ENCODE data around the gene EEPD1. TPM values are rescaled to one million over a fixed set of nuclear protein-coding genes. Genes with fewer than 3 reads are reported as not detected.
A peak's percentile ranks its signal among the peaks of the same experiment; 100 is the strongest.

Gene EEPD1
- total and polyA plus RNA-seq, 7 experiments from 2014 or later: 2.2 to 15.8 (median 11.3) TPM

- Mint-ChIP-seq H3K27me3 (peaks cover 0 to 3% (median 0%) of the 10 kb centered on the region in 5 donors), H3K4me3 (peak overlapping the region in 4 of 10 donors; percentile 9 to 94 (median 27)), H3K9me3 (no peaks in the 10 kb centered on the region), H3K27ac (peak overlapping the region in 6 of 9 donors; percentile 48 to 100 (median 98)), H3K4me1 (peaks cover 47 to 68% (median 62%) of the 10 kb centered on the region in 7 donors), H3K36me3 (peaks cover 0 to 4% (median 0%) of the 10 kb centered on the region in 5 donors)
- Histone ChIP-seq H3K27me3 (ENCODE audit: control insufficient read depth in 2 of 2, insufficient read depth in 2 of 2, low read length in 2 of 2) (no peaks in the 10 kb centered on the region), H3K9me3 (ENCODE audit: control insufficient read depth in 2 of 3, low read length in 3 of 3) (no peaks in the 10 kb centered on the region), H3K36me3 (ENCODE audit: control insufficient read depth in 2 of 3, insufficient read depth in 3 of 3, low read length in 3 of 3) (no peaks in the 10 kb centered on the region), H3K4me1 (ENCODE audit: control insufficient read depth in 2 of 2, insufficient read depth in 2 of 2, low read length in 2 of 2) (peaks cover 43 to 56% of the 10 kb centered on the region in 2 donors), H3K4me3 (ENCODE audit: low read length) (no peak overlapping the region), H3K27ac (ENCODE audit: low read depth, low read length) (no peak overlapping the region)
- ATAC-seq: no peak
- POLR2A ChIA-PET: interaction anchor here (1.1 to 4.2 kb wide), 4 partner anchors 9 to 484 kb away, joined by 4 to 17 read pairs (median 10); partner anchors contain the start of gene SEPTIN7
- intact Hi-C loops (cut with micrococcal nuclease): loop anchor here (5.0 to 10.0 kb wide), 2 partner anchors 560 to 578 kb away; no protein-coding TSS in a partner anchor
- CTCF ChIA-PET: interaction anchor here (0.8 to 1.0 kb wide), 2 partner anchors 15 to 32 kb away, joined by 3 to 5 read pairs; no protein-coding TSS in a partner anchor
- no peak for DNase-seq
Measured at GRCh38 chr7:36285276-36285675, 132.2 kb downstream of the EEPD1 start.

GRCh38 chr7:36286226-36286625 is 133.2 kb downstream of the EEPD1 start:
- Histone ChIP-seq H3K27ac (ENCODE audit: low read depth, low read length) (peak overlapping the region; percentile 75), H3K9me3 (ENCODE audit: control insufficient read depth in 2 of 3, low read length in 3 of 3) (no peaks in the 10 kb centered on the region)

GRCh38 chr7:36286688-36287087 is 133.6 kb downstream of the EEPD1 start:
- intact Hi-C loops (cut with micrococcal nuclease): loop anchor here (1.0 to 10.0 kb wide), 7 partner anchors 80 to 1250 kb away; partner anchors contain the start of genes EEPD1 (in 2 of the 2), DPY19L1 (in 1 of the 2) and SEPTIN7 (in 1 of the 2)
- CTCF ChIA-PET: interaction anchor here (1.0 to 9.6 kb wide), 3 partner anchors 14 to 305 kb away, joined by 3 to 139 read pairs (median 5); no protein-coding TSS in a partner anchor
- H3K9me3 ChIP-seq (ENCODE audit: control insufficient read depth in 2 of 3, low read length in 3 of 3): no peaks in the 10 kb centered on the region
- Mint-ChIP-seq H3K36me3 (peaks cover 0 to 7% (median 0%) of the 10 kb centered on the region in 5 donors), H3K9me3 (no peaks in the 10 kb centered on the region), H3K4me3 (peak overlapping the region; percentile 83 to 99 (median 88)), H3K27me3 (no peaks in the 10 kb centered on the region), H3K27ac (peak overlapping the region; percentile 96 to 100 (median 100)), H3K4me1 (peaks cover 51 to 77% (median 68%) of the 10 kb centered on the region in 7 donors)
- H3K36me3 ChIP-seq (ENCODE audit: control insufficient read depth in 2 of 3, insufficient read depth in 3 of 3, low read length in 3 of 3): no peaks in the 10 kb centered on the region
- DNase-seq (no peak), ATAC-seq (no peak)
- peaks cover 45 to 54% of the 10 kb centered on the region in 2 donors for H3K4me1 ChIP-seq (ENCODE audit: control insufficient read depth in 2 of 2, insufficient read depth in 2 of 2, low read length in 2 of 2)
- POLR2A ChIA-PET: interaction anchor here (0.6 to 4.2 kb wide), 5 partner anchors 11 to 591 kb away, joined by 4 to 17 read pairs (median 8); partner anchors contain the start of genes HERPUD2 and SEPTIN7
- H3K4me3 ChIP-seq (ENCODE audit: low read length): peak overlapping the region; percentile 15
- H3K27me3 ChIP-seq (ENCODE audit: control insufficient read depth in 2 of 2, insufficient read depth in 2 of 2, low read length in 2 of 2): no peaks in the 10 kb centered on the region
- peak overlapping the region; percentile 75 for H3K27ac ChIP-seq (ENCODE audit: low read depth, low read length)

More at GRCh38 chr7:36286226-36286625, 133.2 kb downstream of the EEPD1 start:
- Mint-ChIP-seq H3K27me3 (peaks cover 0 to 3% (median 0%) of the 10 kb centered on the region in 5 donors), H3K36me3 (peaks cover 0 to 7% (median 0%) of the 10 kb centered on the region in 5 donors), H3K9me3 (no peaks in the 10 kb centered on the region), H3K4me1 (peaks cover 48 to 72% (median 63%) of the 10 kb centered on the region in 7 donors), H3K27ac (peak overlapping the region; percentile 96 to 100 (median 100)), H3K4me3 (peak overlapping the region; percentile 83 to 99 (median 88))
- H3K4me3 ChIP-seq (ENCODE audit: low read length): peak overlapping the region; percentile 15
- ATAC-seq (peak; percentile 73), DNase-seq (peak in 8 of 9 donors; percentile 19 to 88 (median 78))
- intact Hi-C loops (cut with micrococcal nuclease): loop anchor here (1.0 to 10.0 kb wide), 7 partner anchors 81 to 1249 kb away; partner anchors contain the start of genes DPY19L1 (in 1 of the 2), EEPD1 (in 1 of the 2) and SEPTIN7 (in 1 of the 2)
- H3K4me1 ChIP-seq (ENCODE audit: control insufficient read depth in 2 of 2, insufficient read depth in 2 of 2, low read length in 2 of 2): peaks cover 43 to 52% of the 10 kb centered on the region in 2 donors
- CTCF ChIA-PET: interaction anchor here (0.8 to 9.6 kb wide), 2 partner anchors 31 to 301 kb away, joined by 5 to 139 read pairs; no protein-coding TSS in a partner anchor
- no peaks in the 10 kb centered on the region for H3K27me3 ChIP-seq (ENCODE audit: control insufficient read depth in 2 of 2, insufficient read depth in 2 of 2, low read length in 2 of 2)
- H3K36me3 ChIP-seq (ENCODE audit: control insufficient read depth in 2 of 3, insufficient read depth in 3 of 3, low read length in 3 of 3): no peaks in the 10 kb centered on the region
- POLR2A ChIA-PET: interaction anchor here (0.6 to 4.2 kb wide), 6 partner anchors 10 to 591 kb away, joined by 3 to 17 read pairs (median 6); partner anchors contain the start of genes HERPUD2 and SEPTIN7

GRCh38 chr7:36287371-36288241 is 134.6 kb downstream of the EEPD1 start:
- H3K36me3 ChIP-seq (ENCODE audit: control insufficient read depth in 2 of 3, insufficient read depth in 3 of 3, low read length in 3 of 3): no peaks in the 10 kb centered on the region
- H3K9me3 Mint-ChIP-seq: no peaks in the 10 kb centered on the region
- intact Hi-C loops (cut with micrococcal nuclease): loop anchor here (1.0 to 10.0 kb wide), 6 partner anchors 79 to 1251 kb away; partner anchors contain the start of genes DPY19L1 (in 1 of the 2) and EEPD1 (in 1 of the 2)
- peak overlapping the region; percentile 75 for H3K27ac ChIP-seq (ENCODE audit: low read depth, low read length)
- no peaks in the 10 kb centered on the region for H3K27me3 ChIP-seq (ENCODE audit: control insufficient read depth in 2 of 2, insufficient read depth in 2 of 2, low read length in 2 of 2)
- H3K4me1 ChIP-seq (ENCODE audit: control insufficient read depth in 2 of 2, insufficient read depth in 2 of 2, low read length in 2 of 2): peaks cover 50 to 53% of the 10 kb centered on the region in 2 donors
- peaks cover 0 to 7% (median 0%) of the 10 kb centered on the region in 5 donors for H3K36me3 Mint-ChIP-seq
- H3K4me3 ChIP-seq (ENCODE audit: low read length): peak overlapping the region; percentile 60
- DNase-seq (peak in 6 of 9 donors; percentile 33 to 58 (median 43)), ATAC-seq (peak; percentile 22)
- H3K9me3 ChIP-seq (ENCODE audit: control insufficient read depth in 2 of 3, low read length in 3 of 3): no peaks in the 10 kb centered on the region
- H3K27ac Mint-ChIP-seq: peak overlapping the region; percentile 84 to 100 (median 96)
- peak overlapping the region; percentile 82 to 93 (median 86) for H3K4me3 Mint-ChIP-seq
- CTCF ChIA-PET: interaction anchor here (0.5 to 9.6 kb wide), 7 partner anchors 12 to 1031 kb away, joined by 3 to 139 read pairs (median 4); no protein-coding TSS in a partner anchor
- H3K4me1 Mint-ChIP-seq: peaks cover 58 to 86% (median 76%) of the 10 kb centered on the region in 7 donors
- POLR2A ChIA-PET: interaction anchor here (0.6 to 4.2 kb wide), 7 partner anchors 11 to 642 kb away, joined by 3 to 17 read pairs (median 5); partner anchors contain the start of genes HERPUD2 and SEPTIN7
- no peaks in the 10 kb centered on the region for H3K27me3 Mint-ChIP-seq

- peaks cover 0 to 7% (median 0%) of the 10 kb centered on the region in 5 donors for H3K36me3 Mint-ChIP-seq
- POLR2A ChIA-PET: interaction anchor here (1.2 to 4.2 kb wide), 3 partner anchors 12 to 593 kb away, joined by 5 to 16 read pairs (median 8); partner anchors contain the start of genes HERPUD2 and SEPTIN7
- no peaks in the 10 kb centered on the region for H3K9me3 ChIP-seq (ENCODE audit: control insufficient read depth in 2 of 3, low read length in 3 of 3)
- H3K27me3 Mint-ChIP-seq: no peaks in the 10 kb centered on the region
- DNase-seq: no peak
- no peaks in the 10 kb centered on the region for H3K9me3 Mint-ChIP-seq
- peaks cover 44 to 46% of the 10 kb centered on the region in 2 donors for H3K4me1 ChIP-seq (ENCODE audit: control insufficient read depth in 2 of 2, insufficient read depth in 2 of 2, low read length in 2 of 2)
- intact Hi-C loops (cut with micrococcal nuclease): loop anchor here (5.0 to 10.0 kb wide), 2 partner anchors 564 to 581 kb away; no protein-coding TSS in a partner anchor
- H3K36me3 ChIP-seq (ENCODE audit: control insufficient read depth in 2 of 3, insufficient read depth in 3 of 3, low read length in 3 of 3): no peaks in the 10 kb centered on the region
- peak overlapping the region; percentile 59 to 93 (median 86) for H3K4me3 Mint-ChIP-seq
- no peaks in the 10 kb centered on the region for H3K27me3 ChIP-seq (ENCODE audit: control insufficient read depth in 2 of 2, insufficient read depth in 2 of 2, low read length in 2 of 2)
- H3K27ac Mint-ChIP-seq: peak overlapping the region; percentile 75 to 100 (median 96)
- peak overlapping the region; percentile 60 for H3K4me3 ChIP-seq (ENCODE audit: low read length)
- CTCF ChIA-PET: interaction anchor here (0.6 to 9.6 kb wide), 5 partner anchors 30 to 313 kb away, joined by 3 to 139 read pairs (median 3); no protein-coding TSS in a partner anchor
- H3K27ac ChIP-seq (ENCODE audit: low read depth, low read length): peak overlapping the region; percentile 75
- ATAC-seq: no peak
- peaks cover 51 to 78% (median 68%) of the 10 kb centered on the region in 7 donors for H3K4me1 Mint-ChIP-seq
Measured at GRCh38 chr7:36288501-36288900, 135.4 kb downstream of the EEPD1 start.
